Posterior vena cava (tissue), 2 donors: ENCODE results near the gene CSE1L. TPM values are rescaled to one million over a fixed set of nuclear protein-coding genes. Genes with fewer than 3 reads are reported as not detected.
"Not testable (repeated sequence)": the region's sequence is repeated elsewhere in the genome, so short reads cannot be mapped to it uniquely, and the experiment has no call there.

Source experiments
- DNase-seq: peaks from one replicate; pipeline ENCODE4 v3.0.0-alpha.2; 2020; ENCODE audit warnings: low spot score
- intact Hi-C, 2 donors: fragments of 100-400 bp; cut with DNase I; formaldehyde crosslinking; loops; one replicate each; pipeline versions ENCODE4 v1.14.1 to v1.14.2; 2022 to 2023
- long read RNA-seq, 2 donors: library from polyadenylated mRNA; unstranded; transcript quantifications; one replicate each; pipeline ENCODE4 v2.0.0, GENCODE V29; 2020 to 2021
- total RNA-seq, 2 donors: library from RNA; stranded (reverse); fragmentation: NEBNext Ultra II Directional; extraction: Animal tissue kit (Norgen Biotek cat#: 25700); gene quantifications; one replicate each; pipeline ENCODE4 v1.2.1, GENCODE V29; 2021
- donor health status: DM: yes; HTN: yes; CAD: no.
- donor health status: DM: yes; HTN: yes; CAD: no.

The CSE1L gene, protein sequence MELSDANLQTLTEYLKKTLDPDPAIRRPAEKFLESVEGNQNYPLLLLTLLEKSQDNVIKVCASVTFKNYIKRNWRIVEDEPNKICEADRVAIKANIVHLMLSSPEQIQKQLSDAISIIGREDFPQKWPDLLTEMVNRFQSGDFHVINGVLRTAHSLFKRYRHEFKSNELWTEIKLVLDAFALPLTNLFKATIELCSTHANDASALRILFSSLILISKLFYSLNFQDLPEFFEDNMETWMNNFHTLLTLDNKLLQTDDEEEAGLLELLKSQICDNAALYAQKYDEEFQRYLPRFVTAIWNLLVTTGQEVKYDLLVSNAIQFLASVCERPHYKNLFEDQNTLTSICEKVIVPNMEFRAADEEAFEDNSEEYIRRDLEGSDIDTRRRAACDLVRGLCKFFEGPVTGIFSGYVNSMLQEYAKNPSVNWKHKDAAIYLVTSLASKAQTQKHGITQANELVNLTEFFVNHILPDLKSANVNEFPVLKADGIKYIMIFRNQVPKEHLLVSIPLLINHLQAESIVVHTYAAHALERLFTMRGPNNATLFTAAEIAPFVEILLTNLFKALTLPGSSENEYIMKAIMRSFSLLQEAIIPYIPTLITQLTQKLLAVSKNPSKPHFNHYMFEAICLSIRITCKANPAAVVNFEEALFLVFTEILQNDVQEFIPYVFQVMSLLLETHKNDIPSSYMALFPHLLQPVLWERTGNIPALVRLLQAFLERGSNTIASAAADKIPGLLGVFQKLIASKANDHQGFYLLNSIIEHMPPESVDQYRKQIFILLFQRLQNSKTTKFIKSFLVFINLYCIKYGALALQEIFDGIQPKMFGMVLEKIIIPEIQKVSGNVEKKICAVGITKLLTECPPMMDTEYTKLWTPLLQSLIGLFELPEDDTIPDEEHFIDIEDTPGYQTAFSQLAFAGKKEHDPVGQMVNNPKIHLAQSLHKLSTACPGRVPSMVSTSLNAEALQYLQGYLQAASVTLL
- 10 to 100 TPM; 37.2 to 50.4 TPM for total RNA-seq
- long read RNA-seq, donor 1, transcript CSE1L-201 (25 exons, 3,553 nt) = major isoform, 5 of 8 reads
- long read RNA-seq, donor 1, partial matches to known transcripts = 1 of 8 reads
- long read RNA-seq, donor 1, other reads (novel, unspliced or antisense) = 2 of 8 reads
- long read RNA-seq, donor 2, partial matches to known transcripts = 13 of 16 reads
- long read RNA-seq, donor 2, other reads (novel, unspliced or antisense) = 1 of 16 reads

DNA sequence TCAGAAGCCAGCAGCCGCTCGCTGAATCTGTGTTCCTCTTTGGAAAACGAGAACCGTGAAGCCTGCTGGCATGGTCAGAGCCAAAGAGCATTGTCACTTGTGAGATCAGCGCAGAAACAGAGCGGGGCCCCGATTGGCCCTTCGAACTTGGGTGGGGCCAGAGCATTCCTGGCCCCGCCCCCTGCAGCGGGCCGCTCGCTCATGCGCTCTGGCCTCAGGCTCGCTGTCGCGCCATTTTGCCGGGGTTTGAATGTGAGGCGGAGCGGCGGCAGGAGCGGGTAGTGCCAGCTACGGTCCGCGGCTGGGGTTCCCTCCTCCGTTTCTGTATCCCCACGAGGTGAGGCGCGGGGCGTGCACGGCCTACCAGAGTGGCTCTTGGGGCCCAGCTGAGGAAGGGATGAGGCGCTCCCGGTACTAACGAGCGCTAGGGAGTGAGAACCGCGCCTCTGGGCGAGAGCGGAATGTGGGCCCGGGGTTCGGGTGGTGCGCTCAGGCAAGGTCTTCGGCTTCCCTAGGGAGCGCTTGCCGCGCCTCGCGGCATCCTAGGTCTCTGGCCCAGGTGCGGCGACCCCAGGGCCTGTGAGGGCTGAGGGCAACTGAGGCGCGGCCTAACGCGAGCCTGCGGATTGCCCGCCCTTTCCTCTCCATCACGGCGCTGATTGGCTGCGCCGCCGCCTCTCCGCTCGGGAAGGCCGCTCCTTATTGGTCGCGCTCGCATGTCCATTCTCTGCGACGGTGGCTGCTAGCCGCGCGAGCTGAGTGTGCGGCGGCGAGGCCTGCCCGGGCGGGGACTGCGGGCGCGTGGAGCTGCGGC, at the start of gene CSE1L:
Gene CSE1L, plus strand, starts transcription at position 226 of the 814 bp plus-strand sequence. CDS start 12,152 bp downstream, outside the sequence.
- intact Hi-C loops = no loop called here
- DNase-seq = peak; percentile 98

- intact Hi-C loops = no loop called here
- DNase-seq = no peak
These were observed 45.9 kb upstream of the CSE1L start for GRCh38 chr20:48999890-49000870.

GRCh38 chr20:49001741-49002140, 44.4 kb upstream of the CSE1L start:
- intact Hi-C loops = no loop called here
- no peak for DNase-seq

- intact Hi-C loops = no loop called here
- DNase-seq = no peak
These were observed 39.6 kb upstream of the CSE1L start for GRCh38 chr20:49006446-49006980.

DNA sequence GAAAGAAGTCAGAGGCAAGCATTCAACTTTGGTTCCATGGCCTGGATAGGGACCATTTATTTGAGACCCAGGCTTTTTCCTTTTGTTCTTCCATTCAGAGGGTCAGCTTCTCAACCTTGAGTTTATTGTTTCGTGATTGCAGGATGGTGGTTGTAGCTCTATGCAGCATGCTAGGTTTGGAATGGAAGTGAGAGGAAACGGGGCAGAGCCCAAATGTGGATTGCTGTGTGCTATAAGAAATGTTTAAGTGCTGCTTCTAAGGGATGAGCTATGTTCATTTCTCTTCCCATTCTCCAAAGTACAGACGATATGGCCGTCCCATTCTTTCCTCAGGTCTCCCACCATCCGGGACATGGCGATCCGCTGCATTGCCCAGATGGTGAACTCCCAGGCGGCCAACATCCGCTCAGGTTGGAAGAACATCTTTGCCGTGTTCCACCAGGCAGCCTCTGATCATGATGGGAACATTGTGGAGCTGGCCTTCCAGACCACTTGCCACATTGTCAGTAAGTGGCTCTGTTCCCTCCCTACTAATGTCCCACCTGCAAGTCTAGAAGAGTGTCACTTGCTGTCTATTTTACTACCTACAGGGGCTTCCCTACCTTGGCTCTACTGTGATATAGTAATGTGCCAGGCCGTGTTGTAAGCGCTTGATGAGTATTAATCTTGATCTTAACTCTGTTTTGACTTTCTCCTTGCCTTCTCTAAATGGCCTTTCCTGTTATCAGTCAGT, 36.0 kb upstream of the CSE1L start:
- no peak for DNase-seq
- intact Hi-C loops = no loop called here

- no peak for DNase-seq
- intact Hi-C loops = no loop called here
These were observed 21.9 kb upstream of the CSE1L start for GRCh38 chr20:49024220-49024619.

DNA sequence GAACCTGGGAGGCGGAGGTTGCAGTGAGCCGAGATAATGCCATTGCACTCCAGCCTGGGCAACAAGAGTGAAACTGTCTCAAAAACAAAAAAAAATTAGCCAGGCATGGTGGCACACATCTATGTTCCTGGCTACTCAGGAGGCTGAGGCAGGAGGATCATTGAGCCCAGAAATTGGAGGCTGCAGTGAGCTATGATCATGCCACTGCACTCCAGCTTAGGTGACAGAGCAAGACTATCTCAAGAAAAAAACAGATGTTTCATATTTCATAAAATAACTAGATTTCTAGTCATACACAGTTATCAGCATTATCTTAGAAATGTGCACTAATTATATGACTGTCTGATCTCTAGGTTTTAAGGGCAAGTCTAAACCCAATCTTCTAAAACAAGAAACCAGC, 17.9 kb upstream of the CSE1L start:
- intact Hi-C loops, DNase-seq: not testable (repeated sequence)

DNA sequence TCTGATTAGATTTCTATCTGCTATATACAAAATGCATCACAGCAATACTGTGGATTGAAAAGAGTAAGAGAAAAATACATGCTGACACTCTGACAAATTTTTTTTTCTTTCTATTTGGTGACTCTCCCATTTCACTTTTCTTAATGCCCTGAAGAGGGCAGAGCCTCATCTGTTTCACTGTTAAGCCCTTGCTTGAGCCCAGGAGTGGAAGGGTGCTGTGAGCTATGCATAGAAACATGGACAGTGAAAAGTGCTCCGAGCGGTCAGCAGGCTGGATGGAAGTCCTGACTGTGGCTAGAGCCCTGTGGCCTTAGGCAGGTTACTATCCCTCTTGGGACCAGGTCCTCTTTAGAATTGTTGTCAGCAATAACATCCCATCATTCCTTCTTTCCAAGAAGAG, 17.4 kb upstream of the CSE1L start:
- DNase-seq = no peak
- intact Hi-C loops = no loop called here

- no peak for DNase-seq
- intact Hi-C loops = no loop called here
These were observed 16.9 kb upstream of the CSE1L start for GRCh38 chr20:49029203-49029602.

GRCh38 chr20:49030954-49031619, 15.0 kb upstream of the CSE1L start:
- intact Hi-C loops = no loop called here
- DNase-seq = no peak

- intact Hi-C loops = no loop called here
- no peak for DNase-seq
These were observed 13.7 kb upstream of the CSE1L start for GRCh38 chr20:49032455-49032854.

DNA sequence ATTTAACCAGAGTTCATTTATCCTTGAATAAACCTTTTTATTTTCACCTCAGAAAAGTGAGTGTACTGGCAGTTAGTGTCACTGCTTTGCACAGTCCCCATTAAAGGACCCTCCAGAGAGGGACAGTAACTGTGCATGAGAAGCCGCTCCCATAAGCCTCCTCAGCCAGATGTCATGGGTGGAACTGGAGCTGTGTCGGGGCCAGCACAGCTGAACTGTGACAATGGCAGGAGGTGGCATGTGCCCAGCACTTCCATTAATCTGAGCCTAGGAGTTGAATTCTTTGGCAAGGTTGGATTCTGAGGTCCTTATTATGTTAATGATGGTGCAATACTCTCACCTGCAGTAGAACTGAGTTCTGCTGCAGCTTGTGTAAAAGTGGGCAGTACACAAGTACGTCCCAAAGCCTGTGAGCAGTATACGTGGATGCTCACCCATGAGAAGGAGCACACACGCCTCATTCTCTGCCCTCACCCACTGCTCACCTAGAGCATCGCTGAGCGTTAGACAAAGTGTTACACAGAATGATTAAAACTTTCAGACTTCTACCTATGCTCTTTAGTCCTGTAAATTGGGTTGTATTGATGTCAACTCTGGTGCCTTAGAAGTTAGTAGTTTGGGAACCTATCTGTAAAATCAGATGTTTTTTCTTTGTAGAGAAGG, 11.9 kb upstream of the CSE1L start:
- no peak for DNase-seq
- intact Hi-C loops = no loop called here

DNA sequence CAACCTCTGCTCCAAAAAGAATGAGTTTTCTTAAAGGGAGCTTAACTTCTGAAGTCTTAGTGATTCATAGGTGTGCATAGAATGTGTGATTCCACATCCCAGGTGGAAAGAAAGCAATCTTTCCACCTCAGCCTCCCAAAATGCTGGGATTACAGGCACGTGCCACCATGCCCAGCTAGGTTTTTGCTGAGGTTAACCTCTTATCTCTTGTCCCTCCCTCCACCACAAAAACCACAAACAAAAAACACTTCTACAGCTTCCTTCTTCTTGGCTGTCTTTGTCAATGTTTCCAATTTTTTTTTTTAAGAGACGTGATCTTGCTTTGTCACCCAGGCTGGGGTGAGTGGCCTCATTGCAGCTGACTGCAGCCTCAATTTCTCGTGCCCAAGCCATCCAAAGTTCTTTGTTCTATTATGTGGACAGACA, 8.1 kb upstream of the CSE1L start:
- DNase-seq = no peak
- intact Hi-C loops = no loop called here

- intact Hi-C loops = no loop called here
- DNase-seq = peak; percentile 58
These were observed 6.3 kb upstream of the CSE1L start for GRCh38 chr20:49039854-49040253.

DNA sequence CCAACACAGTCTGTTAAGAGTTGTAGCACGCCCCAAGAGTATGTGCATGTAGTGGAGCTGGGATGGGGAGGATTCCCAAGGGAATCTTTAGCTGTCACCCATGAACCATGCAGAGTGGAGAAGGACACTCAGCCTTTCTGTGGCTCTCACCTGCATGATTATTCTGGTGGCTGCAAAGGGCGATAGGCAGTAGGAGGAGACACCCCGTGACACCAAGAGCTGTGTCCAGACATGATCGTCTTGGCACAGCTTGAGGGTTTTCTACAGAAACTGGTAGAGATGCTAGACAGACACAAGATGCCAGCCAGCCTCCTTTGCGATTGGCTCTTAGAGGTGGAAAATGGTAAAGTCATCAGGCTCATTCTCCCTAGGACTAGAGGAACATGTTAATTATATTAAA, 3.1 kb upstream of the CSE1L start:
- DNase-seq = no peak
- intact Hi-C loops = no loop called here
